ENCODE data around the gene GBF1. TPM values are rescaled to one million over a fixed set of nuclear protein-coding genes. Genes with fewer than 3 reads are reported as not detected.

Gene GBF1
- total RNA-seq (2022) (69.1 and 69.8 TPM in 2 replicates), Bru-seq, nascent RNA (percentile 84 among the genes with signal in this experiment), BruChase-seq, experiment 1, labeled RNA remaining after a 2-hour chase (percentile 81 among the genes with signal in this experiment), BruChase-seq, experiment 2, labeled RNA remaining after a 6-hour chase (percentile 85 among the genes with signal in this experiment)
- long read RNA-seq, full-length matches to known transcripts, result 2 of 21 reads
- long read RNA-seq, partial matches to known transcripts, result 12 of 21 reads
- long read RNA-seq, other reads (novel, unspliced or antisense), result 7 of 21 reads

DNA sequence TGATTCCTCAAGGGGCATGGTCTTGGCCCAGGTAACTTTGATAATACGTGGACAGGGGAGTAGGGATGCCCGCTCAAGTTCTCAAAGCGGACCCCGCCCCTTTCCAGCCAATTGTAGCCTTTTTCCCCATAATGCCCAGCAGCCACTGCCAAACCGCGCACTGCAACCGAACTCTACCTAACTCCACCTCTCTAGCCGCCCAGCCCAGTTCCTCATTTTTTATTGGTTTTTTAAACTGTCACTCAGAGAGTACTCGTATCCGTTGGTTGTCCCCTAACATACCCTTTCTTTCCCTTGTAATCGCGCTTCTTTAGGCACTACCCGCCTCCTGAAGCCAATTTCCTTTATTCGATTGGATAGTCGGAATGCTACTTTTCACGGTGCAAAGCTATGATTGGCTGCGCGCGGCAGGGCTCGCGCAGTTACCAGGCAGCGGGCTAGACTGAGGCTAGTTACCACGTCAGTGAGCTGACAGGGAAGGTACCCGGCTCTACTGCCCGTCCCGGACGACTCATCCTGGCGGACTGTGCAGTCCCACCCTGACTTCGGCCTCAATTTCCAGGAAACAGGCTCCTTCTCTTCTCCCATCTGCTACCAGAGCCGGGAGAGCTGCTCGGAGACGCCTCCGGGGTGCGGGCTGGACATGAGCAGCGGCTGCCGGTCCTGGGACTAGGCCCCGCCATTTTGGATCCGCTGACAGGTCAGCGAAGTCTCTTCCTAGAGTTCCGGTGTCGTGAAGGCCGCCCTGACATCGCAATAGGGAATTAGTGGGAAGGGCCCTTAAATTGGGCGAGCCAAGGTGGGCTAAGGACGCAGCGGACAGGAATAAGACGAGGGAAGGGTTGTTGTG lies at the start of gene GBF1:
TSS of gene GBF1 (plus strand) at position 451 of the 850 bp plus-strand sequence. CDS start 13,407 bp downstream, outside the sequence.
- CTCF ChIA-PET, result interaction anchor here (0.6 to 1.9 kb wide), 10 partner anchors 8 to 158 kb away, joined by 3 to 19 read pairs (median 5); partner anchors contain the start of genes ELOVL3, NFKB2 and PPRC1
- Histone ChIP-seq H3K9me3 (no peaks in the 10 kb centered on the region), H3K4me1 (peaks cover 19% of the 10 kb centered on the region), H3K27me3 (replicated peaks; ENCODE audit: control insufficient read depth, insufficient read depth, low read length) (no peaks in the 10 kb centered on the region), H3K4me3 (ENCODE audit: low read depth, low read length) (peak within 1 kb of the TSS; percentile 73), H3K36me3 (ENCODE audit: control insufficient read depth, insufficient read depth, low read length) (no peaks in the 10 kb centered on the region)
- intact Hi-C loops (cut with micrococcal nuclease; ENCODE audit: unreplicated experiment), result loop anchor here (1.0 to 5.0 kb wide), 4 partner anchors 93 to 497 kb away; partner anchors contain the start of genes ACTR1A, NOLC1 and WBP1L
- peaks cover 3% of the 10 kb centered on the region for H3K27me3 Mint-ChIP-seq (ENCODE audit: insufficient read depth, unreplicated experiment)
- POLR2A ChIA-PET, result interaction anchor here (0.5 to 1.4 kb wide), 14 partner anchors 9 to 216 kb away, joined by 3 to 12 read pairs (median 4); partner anchors contain the start of genes CUEDC2, ELOVL3 and NOLC1
- peaks cover 22% of the 10 kb centered on the region for H3K36me3 Mint-ChIP-seq (ENCODE audit: insufficient read depth, unreplicated experiment)
- no peaks in the 10 kb centered on the region for H3K9me3 Mint-ChIP-seq (ENCODE audit: unreplicated experiment)
- DNase-seq, result peak; percentile 96 to 97
- TF ChIP-seq, protein P1, sequence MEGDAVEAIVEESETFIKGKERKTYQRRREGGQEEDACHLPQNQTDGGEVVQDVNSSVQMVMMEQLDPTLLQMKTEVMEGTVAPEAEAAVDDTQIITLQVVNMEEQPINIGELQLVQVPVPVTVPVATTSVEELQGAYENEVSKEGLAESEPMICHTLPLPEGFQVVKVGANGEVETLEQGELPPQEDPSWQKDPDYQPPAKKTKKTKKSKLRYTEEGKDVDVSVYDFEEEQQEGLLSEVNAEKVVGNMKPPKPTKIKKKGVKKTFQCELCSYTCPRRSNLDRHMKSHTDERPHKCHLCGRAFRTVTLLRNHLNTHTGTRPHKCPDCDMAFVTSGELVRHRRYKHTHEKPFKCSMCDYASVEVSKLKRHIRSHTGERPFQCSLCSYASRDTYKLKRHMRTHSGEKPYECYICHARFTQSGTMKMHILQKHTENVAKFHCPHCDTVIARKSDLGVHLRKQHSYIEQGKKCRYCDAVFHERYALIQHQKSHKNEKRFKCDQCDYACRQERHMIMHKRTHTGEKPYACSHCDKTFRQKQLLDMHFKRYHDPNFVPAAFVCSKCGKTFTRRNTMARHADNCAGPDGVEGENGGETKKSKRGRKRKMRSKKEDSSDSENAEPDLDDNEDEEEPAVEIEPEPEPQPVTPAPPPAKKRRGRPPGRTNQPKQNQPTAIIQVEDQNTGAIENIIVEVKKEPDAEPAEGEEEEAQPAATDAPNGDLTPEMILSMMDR (IDR thresholded peaks at IDR 0.05; ENCODE audit: insufficient read depth in 1 of 2, low read depth in 1 of 2, low read length in 1 of 2, severe bottlenecking in 1 of 2, unreplicated experiment in 1 of 2), result no peak
- BruUV-seq (replicated peaks), result no TSS peak
- peak within 1 kb of the TSS; percentile 87 for H3K27ac Mint-ChIP-seq (ENCODE audit: unreplicated experiment)
- H3K4me3 Mint-ChIP-seq (ENCODE audit: unreplicated experiment), result peak within 1 kb of the TSS; percentile 94
- peaks cover 46% of the 10 kb centered on the region for H3K4me1 Mint-ChIP-seq (ENCODE audit: low read depth, unreplicated experiment)

DNA sequence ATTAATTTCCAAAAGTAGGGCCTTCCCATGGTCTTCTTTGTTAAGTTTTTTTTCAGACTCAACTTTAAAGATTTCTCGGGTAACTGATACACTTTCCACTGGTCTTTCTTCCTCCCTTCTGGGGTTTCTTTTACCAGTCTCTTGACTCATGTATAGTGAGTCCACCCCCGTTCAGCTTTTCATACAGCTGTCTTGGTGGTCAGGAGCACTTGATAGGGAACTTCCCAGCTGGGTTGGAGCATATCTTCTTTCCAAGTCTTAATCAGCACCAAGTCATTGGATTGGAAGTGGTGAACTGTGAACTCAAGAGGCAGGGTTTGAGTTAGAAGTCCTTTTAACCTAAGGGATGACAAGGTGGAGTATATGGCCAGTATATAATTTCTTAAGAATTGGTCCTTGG lies 48.4 kb upstream of the GBF1 start:
- Mint-ChIP-seq H3K4me3 (ENCODE audit: unreplicated experiment) (no peak overlapping the region), H3K4me1 (ENCODE audit: low read depth, unreplicated experiment) (no peaks in the 10 kb centered on the region), H3K27me3 (ENCODE audit: insufficient read depth, unreplicated experiment) (no peaks in the 10 kb centered on the region), H3K36me3 (ENCODE audit: insufficient read depth, unreplicated experiment) (no peaks in the 10 kb centered on the region), H3K9me3 (ENCODE audit: unreplicated experiment) (peaks cover 34% of the 10 kb centered on the region), H3K27ac (ENCODE audit: unreplicated experiment) (no peak overlapping the region)
- intact Hi-C loops (cut with micrococcal nuclease; ENCODE audit: unreplicated experiment), result no loop called here
- no peaks in the 10 kb centered on the region for H3K4me1 ChIP-seq
- no peaks in the 10 kb centered on the region for H3K27me3 ChIP-seq (replicated peaks; ENCODE audit: control insufficient read depth, insufficient read depth, low read length)
- ChIA-PET POLR2A (no interaction called here), CTCF (no interaction called here)
- no TSS peak for BruUV-seq (replicated peaks)
- peaks cover 23% of the 10 kb centered on the region for H3K9me3 ChIP-seq
- H3K4me3 ChIP-seq (ENCODE audit: low read depth, low read length), result no peak overlapping the region
- TF ChIP-seq, protein P1 (IDR thresholded peaks at IDR 0.05; ENCODE audit: insufficient read depth in 1 of 2, low read depth in 1 of 2, low read length in 1 of 2, severe bottlenecking in 1 of 2, unreplicated experiment in 1 of 2), result no peak
- H3K36me3 ChIP-seq (ENCODE audit: control insufficient read depth, insufficient read depth, low read length), result no peaks in the 10 kb centered on the region
- DNase-seq, result no peak

- POLR2A ChIA-PET, result no interaction called here
- H3K36me3 ChIP-seq (ENCODE audit: control insufficient read depth, insufficient read depth, low read length), result no peaks in the 10 kb centered on the region
- H3K27me3 ChIP-seq (replicated peaks; ENCODE audit: control insufficient read depth, insufficient read depth, low read length), result no peaks in the 10 kb centered on the region
- CTCF ChIA-PET, result no interaction called here
- H3K4me1 Mint-ChIP-seq (ENCODE audit: low read depth, unreplicated experiment), result no peaks in the 10 kb centered on the region
- intact Hi-C loops (cut with micrococcal nuclease; ENCODE audit: unreplicated experiment), result no loop called here
- H3K9me3 ChIP-seq, result peaks cover 18% of the 10 kb centered on the region; the same call in 1 of the 2 replicates
- no peak overlapping the region for H3K4me3 Mint-ChIP-seq (ENCODE audit: unreplicated experiment)
- H3K27ac Mint-ChIP-seq (ENCODE audit: unreplicated experiment), result no peak overlapping the region
- no peaks in the 10 kb centered on the region for H3K27me3 Mint-ChIP-seq (ENCODE audit: insufficient read depth, unreplicated experiment)
- TF ChIP-seq, protein P1 (IDR thresholded peaks at IDR 0.05; ENCODE audit: insufficient read depth in 1 of 2, low read depth in 1 of 2, low read length in 1 of 2, severe bottlenecking in 1 of 2, unreplicated experiment in 1 of 2), result no peak
- BruUV-seq (replicated peaks), result no TSS peak
- no peaks in the 10 kb centered on the region for H3K4me1 ChIP-seq
- no peaks in the 10 kb centered on the region for H3K36me3 Mint-ChIP-seq (ENCODE audit: insufficient read depth, unreplicated experiment)
- no peak overlapping the region for H3K4me3 ChIP-seq (ENCODE audit: low read depth, low read length)
- DNase-seq, result no peak
- H3K9me3 Mint-ChIP-seq (ENCODE audit: unreplicated experiment), result peaks cover 34% of the 10 kb centered on the region
Measured at GRCh38 chr10:102198027-102198426, 47.3 kb upstream of the GBF1 start.
